ENCODE measurements around the gene SLC25A22.

DNA sequence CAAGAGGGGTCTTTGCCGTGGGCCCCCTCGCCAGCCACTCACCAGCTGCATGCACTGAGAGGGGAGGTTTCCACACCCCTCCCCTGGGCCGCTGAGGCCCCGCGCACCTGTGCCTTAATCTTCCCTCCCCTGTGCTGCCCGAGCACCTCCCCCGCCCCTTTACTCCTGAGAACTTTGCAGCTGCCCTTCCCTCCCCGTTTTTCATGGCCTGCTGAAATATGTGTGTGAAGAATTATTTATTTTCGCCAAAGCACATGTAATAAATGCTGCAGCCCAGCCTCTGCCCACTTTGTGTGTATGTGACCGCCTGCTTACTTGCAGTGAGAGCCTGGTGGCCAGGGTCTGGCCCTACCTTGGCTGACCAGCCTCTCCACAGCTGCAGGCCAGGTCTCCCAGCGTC is 26.9 kb upstream of the SLC25A22 start:
- TF ChIP-seq, protein P1, sequence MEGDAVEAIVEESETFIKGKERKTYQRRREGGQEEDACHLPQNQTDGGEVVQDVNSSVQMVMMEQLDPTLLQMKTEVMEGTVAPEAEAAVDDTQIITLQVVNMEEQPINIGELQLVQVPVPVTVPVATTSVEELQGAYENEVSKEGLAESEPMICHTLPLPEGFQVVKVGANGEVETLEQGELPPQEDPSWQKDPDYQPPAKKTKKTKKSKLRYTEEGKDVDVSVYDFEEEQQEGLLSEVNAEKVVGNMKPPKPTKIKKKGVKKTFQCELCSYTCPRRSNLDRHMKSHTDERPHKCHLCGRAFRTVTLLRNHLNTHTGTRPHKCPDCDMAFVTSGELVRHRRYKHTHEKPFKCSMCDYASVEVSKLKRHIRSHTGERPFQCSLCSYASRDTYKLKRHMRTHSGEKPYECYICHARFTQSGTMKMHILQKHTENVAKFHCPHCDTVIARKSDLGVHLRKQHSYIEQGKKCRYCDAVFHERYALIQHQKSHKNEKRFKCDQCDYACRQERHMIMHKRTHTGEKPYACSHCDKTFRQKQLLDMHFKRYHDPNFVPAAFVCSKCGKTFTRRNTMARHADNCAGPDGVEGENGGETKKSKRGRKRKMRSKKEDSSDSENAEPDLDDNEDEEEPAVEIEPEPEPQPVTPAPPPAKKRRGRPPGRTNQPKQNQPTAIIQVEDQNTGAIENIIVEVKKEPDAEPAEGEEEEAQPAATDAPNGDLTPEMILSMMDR (IDR thresholded peaks at IDR 0.05), result no peak
- no peak for TF ChIP-seq POLR2AphosphoS5 (IDR thresholded peaks at IDR 0.05)

Data from breast epithelium (tissue), 3 donors.